Measurements from ENCODE around the gene PLCL2. TPM values are rescaled to one million over a fixed set of nuclear protein-coding genes. Genes with fewer than 3 reads are reported as not detected.

PLCL2 gene
- total RNA-seq, 3 donors from 2014 or later (not counting 1 experiment from before 2014, with no cell fraction given) = 71.5 to 94.9 (median 84.7) TPM

DNA sequence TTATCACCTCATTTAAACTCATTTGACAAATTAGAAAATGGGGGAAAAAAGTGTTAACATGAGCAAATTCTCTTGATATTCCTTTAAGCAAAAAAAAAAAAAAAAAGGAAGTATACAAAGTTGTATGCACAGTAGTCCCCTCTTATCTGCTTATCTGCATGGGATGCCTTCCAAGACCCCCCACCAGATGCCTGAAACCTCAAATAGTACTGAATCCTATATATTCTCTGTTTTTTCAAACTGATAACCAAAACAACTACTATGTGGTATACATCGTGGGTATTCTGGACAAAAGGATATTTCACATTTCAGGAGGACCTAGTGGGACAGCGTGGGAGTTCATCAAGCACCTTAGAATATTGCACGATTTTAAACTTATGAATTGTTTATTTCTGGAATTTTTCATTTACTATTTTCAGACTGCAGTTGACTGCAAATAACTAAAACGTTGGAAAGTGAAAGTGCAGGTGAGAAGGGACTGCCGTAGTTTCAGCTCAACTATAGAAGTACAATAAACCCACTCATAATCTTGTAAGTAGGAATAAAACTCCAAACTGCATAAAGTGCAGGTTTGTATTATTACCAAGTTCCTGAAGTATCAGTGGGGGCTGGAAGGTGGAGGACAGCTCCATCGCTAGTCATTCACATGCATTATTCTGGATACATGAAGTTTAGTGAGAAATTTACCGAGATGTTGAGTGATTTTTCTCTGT, 43.6 kb upstream of the PLCL2 start:
- DNase-seq = peak in 1 of 2 donors; percentile 45

DNA sequence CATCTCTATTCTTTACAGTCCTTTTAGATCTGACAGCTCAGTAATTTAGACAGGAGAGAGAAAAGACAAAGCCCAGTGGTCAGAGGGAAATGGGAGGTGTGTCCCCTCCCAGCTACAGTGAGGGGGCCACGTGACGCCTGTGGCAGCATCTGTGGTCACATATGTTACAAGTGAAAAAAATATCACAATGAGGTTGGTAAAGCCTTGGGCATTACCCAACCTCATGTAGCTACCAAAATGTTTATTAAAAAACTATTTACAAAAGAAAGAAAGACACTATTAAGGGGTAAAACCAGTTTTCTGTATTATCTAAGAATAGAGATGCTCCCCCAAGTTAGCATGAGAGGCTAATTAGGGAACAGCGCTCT, 42.9 kb upstream of the PLCL2 start:
- intact Hi-C loops (cut with micrococcal nuclease) = loop anchor here (1.0 to 10.0 kb wide), 8 partner anchors 42 to 557 kb away; partner anchors contain the start of genes PLCL2 and RFTN1
- Histone ChIP-seq H3K4me3 (ENCODE audit: low read length) (peak overlapping the region; percentile 8), H3K27me3 (ENCODE audit: control insufficient read depth, insufficient read depth, low read length) (no peaks in the 10 kb centered on the region), H3K9me3 (ENCODE audit: control insufficient read depth, insufficient read depth, low read length) (no peaks in the 10 kb centered on the region), H3K36me3 (ENCODE audit: control insufficient read depth, insufficient read depth, low read length) (no peaks in the 10 kb centered on the region), H3K4me1 (ENCODE audit: control insufficient read depth, insufficient read depth, low read length) (peaks cover 52% of the 10 kb centered on the region), H3K27ac (ENCODE audit: low read length) (peak overlapping the region; percentile 83)
- peaks cover 67 to 77% of the 10 kb centered on the region in 2 donors for H3K4me1 Mint-ChIP-seq
- peaks cover 0 to 4% of the 10 kb centered on the region in 2 donors for H3K27me3 Mint-ChIP-seq (ENCODE audit: low read depth in 2 of 2)
- DNase-seq (peak; percentile 68 to 80), ATAC-seq (peak; percentile 68 to 89 (median 84))
- TF ChIP-seq, protein P1, sequence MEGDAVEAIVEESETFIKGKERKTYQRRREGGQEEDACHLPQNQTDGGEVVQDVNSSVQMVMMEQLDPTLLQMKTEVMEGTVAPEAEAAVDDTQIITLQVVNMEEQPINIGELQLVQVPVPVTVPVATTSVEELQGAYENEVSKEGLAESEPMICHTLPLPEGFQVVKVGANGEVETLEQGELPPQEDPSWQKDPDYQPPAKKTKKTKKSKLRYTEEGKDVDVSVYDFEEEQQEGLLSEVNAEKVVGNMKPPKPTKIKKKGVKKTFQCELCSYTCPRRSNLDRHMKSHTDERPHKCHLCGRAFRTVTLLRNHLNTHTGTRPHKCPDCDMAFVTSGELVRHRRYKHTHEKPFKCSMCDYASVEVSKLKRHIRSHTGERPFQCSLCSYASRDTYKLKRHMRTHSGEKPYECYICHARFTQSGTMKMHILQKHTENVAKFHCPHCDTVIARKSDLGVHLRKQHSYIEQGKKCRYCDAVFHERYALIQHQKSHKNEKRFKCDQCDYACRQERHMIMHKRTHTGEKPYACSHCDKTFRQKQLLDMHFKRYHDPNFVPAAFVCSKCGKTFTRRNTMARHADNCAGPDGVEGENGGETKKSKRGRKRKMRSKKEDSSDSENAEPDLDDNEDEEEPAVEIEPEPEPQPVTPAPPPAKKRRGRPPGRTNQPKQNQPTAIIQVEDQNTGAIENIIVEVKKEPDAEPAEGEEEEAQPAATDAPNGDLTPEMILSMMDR (IDR thresholded peaks at IDR 0.05) = no peak
- 1% methylated on average over 3 of the region's 3 CpGs for WGBS (ENCODE audit: insufficient coverage)
- H3K36me3 Mint-ChIP-seq = no peaks in the 10 kb centered on the region
- peak overlapping the region; percentile 98 to 99 for H3K27ac Mint-ChIP-seq
- H3K9me3 Mint-ChIP-seq = no peaks in the 10 kb centered on the region
- H3K4me3 Mint-ChIP-seq = peak overlapping the region; percentile 93

More for the DNA sequence above, 43.6 kb upstream of the PLCL2 start:
- WGBS (ENCODE audit: insufficient coverage) = 43% methylated on average over 4 of the region's 7 CpGs
- no peaks in the 10 kb centered on the region for H3K36me3 ChIP-seq (ENCODE audit: control insufficient read depth, insufficient read depth, low read length)
- peak overlapping the region; percentile 22 for H3K4me3 ChIP-seq (ENCODE audit: low read length)
- H3K27me3 Mint-ChIP-seq (ENCODE audit: low read depth in 2 of 2) = no peaks in the 10 kb centered on the region
- peak overlapping the region; percentile 93 for H3K4me3 Mint-ChIP-seq
- no peaks in the 10 kb centered on the region for H3K36me3 Mint-ChIP-seq
- intact Hi-C loops (cut with micrococcal nuclease) = loop anchor here (2.0 to 10.0 kb wide), 6 partner anchors 54 to 556 kb away; partner anchors contain the start of gene RFTN1
- peak overlapping the region; percentile 83 for H3K27ac ChIP-seq (ENCODE audit: low read length)
- peak overlapping the region; percentile 98 to 99 for H3K27ac Mint-ChIP-seq
- ATAC-seq = no peak
- no peaks in the 10 kb centered on the region for H3K27me3 ChIP-seq (ENCODE audit: control insufficient read depth, insufficient read depth, low read length)
- H3K9me3 ChIP-seq (ENCODE audit: control insufficient read depth, insufficient read depth, low read length) = no peaks in the 10 kb centered on the region
- H3K4me1 Mint-ChIP-seq = peaks cover 62 to 70% of the 10 kb centered on the region in 2 donors
- TF ChIP-seq, protein P1 (IDR thresholded peaks at IDR 0.05) = no peak
- no peaks in the 10 kb centered on the region for H3K9me3 Mint-ChIP-seq
- peaks cover 50% of the 10 kb centered on the region for H3K4me1 ChIP-seq (ENCODE audit: control insufficient read depth, insufficient read depth, low read length)

DNA sequence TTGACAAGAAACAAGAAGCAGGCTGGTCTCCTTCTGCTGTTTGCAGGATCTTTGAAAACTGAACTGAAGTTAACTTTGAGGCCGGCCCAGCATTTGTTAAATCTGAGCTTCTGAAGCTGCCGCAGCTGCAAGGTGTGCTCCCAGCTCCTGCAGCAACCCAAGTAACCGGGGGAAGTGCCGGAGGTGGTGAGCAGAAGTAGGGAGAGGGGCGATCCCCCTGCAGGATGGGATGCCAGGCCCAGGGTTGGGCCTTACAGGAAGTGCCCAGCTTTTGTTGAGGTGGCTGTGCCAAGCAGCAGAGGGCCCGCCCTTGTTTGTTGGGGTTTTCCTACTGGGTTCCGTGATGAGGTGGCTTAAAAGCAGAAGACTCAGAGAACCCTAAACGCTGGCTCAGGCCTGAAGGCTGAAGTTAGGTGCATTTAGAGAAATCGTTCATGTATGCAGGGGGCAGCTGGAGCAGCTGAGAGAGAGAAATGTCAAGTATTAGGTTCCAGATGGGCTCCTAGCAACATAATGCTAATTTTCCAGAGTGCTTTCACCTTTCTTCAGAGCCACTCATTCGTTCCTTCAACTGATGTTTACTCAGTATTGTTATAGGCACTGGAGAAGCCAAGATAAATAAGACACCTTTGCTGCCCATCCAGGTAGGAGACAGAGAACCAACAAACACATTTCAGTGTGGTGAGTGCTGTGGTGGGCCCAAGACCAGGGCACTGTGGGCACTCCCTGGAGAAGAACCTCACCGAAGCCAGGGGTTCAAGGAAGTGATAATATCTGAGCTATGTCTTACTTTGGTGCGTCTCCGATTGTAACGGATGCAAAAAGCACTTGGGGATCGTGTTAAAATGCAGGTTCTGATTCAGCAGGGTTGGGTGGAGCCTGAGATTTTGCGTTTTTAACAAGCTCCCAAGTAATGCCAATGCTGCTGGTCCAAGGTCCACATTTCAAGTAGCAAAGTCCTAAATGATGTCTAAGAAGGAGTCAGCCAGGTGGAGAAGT, 42.2 kb upstream of the PLCL2 start:
- Histone ChIP-seq H3K27ac (ENCODE audit: low read length) (peak overlapping the region; percentile 83), H3K36me3 (ENCODE audit: control insufficient read depth, insufficient read depth, low read length) (no peaks in the 10 kb centered on the region), H3K9me3 (ENCODE audit: control insufficient read depth, insufficient read depth, low read length) (no peaks in the 10 kb centered on the region), H3K27me3 (ENCODE audit: control insufficient read depth, insufficient read depth, low read length) (no peaks in the 10 kb centered on the region), H3K4me1 (ENCODE audit: control insufficient read depth, insufficient read depth, low read length) (peaks cover 52% of the 10 kb centered on the region), H3K4me3 (ENCODE audit: low read length) (peak overlapping the region; percentile 8)
- Mint-ChIP-seq H3K27me3 (ENCODE audit: low read depth in 2 of 2) (peaks cover 0 to 6% of the 10 kb centered on the region in 2 donors), H3K36me3 (no peaks in the 10 kb centered on the region), H3K9me3 (no peaks in the 10 kb centered on the region), H3K27ac (peak overlapping the region; percentile 98 to 99), H3K4me3 (peak overlapping the region; percentile 93), H3K4me1 (peaks cover 66 to 72% of the 10 kb centered on the region in 2 donors)
- intact Hi-C loops (cut with micrococcal nuclease) = loop anchor here (1.0 to 10.0 kb wide), 7 partner anchors 42 to 558 kb away; partner anchors contain the start of genes PLCL2 and RFTN1
- ATAC-seq (peak; percentile 84 to 90 (median 85)), DNase-seq (peak; percentile 68 to 90)
- TF ChIP-seq, protein P1 (IDR thresholded peaks at IDR 0.05) = no peak
- WGBS (ENCODE audit: insufficient coverage) = 8% methylated on average over 15 of the region's 16 CpGs
